Measurements from ENCODE around the gene OR2AG1.

- TF ChIP-seq EZH2 (IDR thresholded peaks at IDR 0.05; ENCODE audit: insufficient read depth, poor library complexity, severe bottlenecking) (no peak), EZH2phosphoT487 (IDR thresholded peaks at IDR 0.05; ENCODE audit: insufficient read depth, low read depth) (no peak)
These were observed 27.4 kb upstream of the OR2AG1 start for GRCh38 chr11:6755303-6755952.

Measured in GM23248 (cell line).